ENCODE data around the gene ZC3H4.

- TF ChIP-seq CTCF (conservative IDR thresholded peaks at IDR 0.05) (no peak), EZH2 (IDR thresholded peaks at IDR 0.05; ENCODE audit: low read depth) (no peak)
Measured at GRCh38 chr19:47058621-47059022, 55.0 kb downstream of the ZC3H4 start.

Data from PC-9 (cell line).